Subcutaneous adipose tissue (tissue), 4 donors: ENCODE results near the gene SLC13A1. TPM values are rescaled to one million over a fixed set of nuclear protein-coding genes. Genes with fewer than 3 reads are reported as not detected.

Source experiments
- CTCF ChIP-seq: fragments of 450-650 bp; IDR thresholded peaks from one replicate; pipeline ENCODE4 v1.5.1; 2016; ENCODE audit warnings: low read depth, mild to moderate bottlenecking, control low read depth, antibody characterized with exemption, moderate library complexity
- total RNA-seq, 4 donors: library from RNA; depleted of rRNA; stranded (reverse); fragments of >200 nt; gene quantifications; one replicate each; pipeline ENCODE4 v1.1.0, GENCODE V29; 2016

Gene SLC13A1
- total RNA-seq, 4 donors from 2014 or later: not detected

- no peak for TF ChIP-seq CTCF
Measured at GRCh38 chr7:123070702-123071286, 129.0 kb downstream of the SLC13A1 start.

GRCh38 chr7:123067814-123068213 lies 132.0 kb downstream of the SLC13A1 start:
- TF ChIP-seq CTCF: no peak

Other genes with a start within 250 kb of the SLC13A1 start
- not detected for gene TAS2R16, start 204.3 kb downstream of the SLC13A1 start, total RNA-seq